ENCODE results near the gene GRID2.
A peak's percentile ranks its signal among the peaks of the same experiment; 100 is the strongest.

GRID2 gene

GRCh38 chr4:93444860-93445259, 1141.1 kb downstream of the GRID2 start:
- no peak for DNase-seq

DNA sequence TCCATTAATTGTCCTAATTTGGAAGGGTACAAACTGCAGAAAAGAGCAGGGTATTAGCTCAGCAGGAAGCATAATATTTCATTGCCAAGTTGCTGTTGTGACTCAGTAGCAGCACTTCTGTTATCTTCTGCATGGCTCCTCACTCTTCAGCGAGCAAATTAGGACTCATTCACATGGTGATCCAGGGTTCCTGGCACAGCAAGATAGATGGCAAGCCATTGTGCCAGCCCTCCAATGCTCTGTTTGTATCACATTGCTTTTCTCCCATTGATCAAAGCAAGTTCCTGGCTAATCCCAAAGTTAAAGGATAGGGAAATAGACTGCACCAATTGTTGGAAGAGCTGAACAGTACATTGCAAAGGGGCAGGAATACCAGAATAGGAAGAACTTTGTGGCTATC, 1142.3 kb downstream of the GRID2 start:
- DNase-seq = no peak

GRCh38 chr4:93448691-93449293, 1145.0 kb downstream of the GRID2 start:
- DNase-seq = no peak

- DNase-seq = no peak
Observed at GRCh38 chr4:93451954-93452353, 1148.2 kb downstream of the GRID2 start.

GRCh38 chr4:93461541-93461940, 1157.8 kb downstream of the GRID2 start:
- DNase-seq = no peak

DNA sequence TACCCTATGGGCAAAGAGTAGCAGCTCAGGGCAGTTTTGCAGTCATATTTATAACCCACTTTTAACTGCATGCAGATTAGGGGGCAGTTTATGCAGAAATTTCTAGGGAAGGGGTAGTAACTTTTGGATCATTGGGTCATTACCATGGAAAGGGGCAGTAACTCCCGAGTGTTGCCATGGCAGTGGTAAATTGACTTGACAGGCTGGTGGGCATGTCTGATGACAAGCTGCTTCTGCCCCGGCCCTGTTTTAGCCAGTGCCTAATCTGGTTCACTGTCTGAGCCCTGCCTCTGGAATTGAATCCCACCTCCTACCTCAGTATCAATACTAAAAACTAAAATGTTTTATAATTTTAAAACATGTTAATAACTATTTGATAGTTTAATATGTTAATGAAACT, 1162.7 kb downstream of the GRID2 start:
- no peak for DNase-seq

- peak in 1 of 2 experiments; percentile 47 for DNase-seq
Observed at GRCh38 chr4:93467484-93468155, 1163.9 kb downstream of the GRID2 start.

DNA sequence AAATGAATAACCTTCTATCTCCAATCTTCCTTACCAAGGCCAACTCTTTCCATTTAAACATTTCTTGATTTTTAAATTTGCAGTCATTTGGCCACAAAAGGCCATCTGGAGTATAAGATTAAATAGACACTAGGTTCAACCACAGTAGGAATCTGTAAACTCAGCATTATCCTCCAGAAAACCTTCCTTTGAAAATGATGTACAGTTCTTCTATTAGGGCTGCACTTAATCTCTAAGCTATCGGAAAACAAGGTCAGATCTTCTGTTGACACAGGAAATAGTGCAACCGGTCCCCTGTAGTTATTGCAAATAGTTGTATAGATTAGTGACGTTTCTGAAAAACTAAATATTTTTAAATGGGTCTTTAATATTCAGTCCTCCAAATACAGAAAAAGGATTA, 1165.8 kb downstream of the GRID2 start:
- no peak for DNase-seq

DNA sequence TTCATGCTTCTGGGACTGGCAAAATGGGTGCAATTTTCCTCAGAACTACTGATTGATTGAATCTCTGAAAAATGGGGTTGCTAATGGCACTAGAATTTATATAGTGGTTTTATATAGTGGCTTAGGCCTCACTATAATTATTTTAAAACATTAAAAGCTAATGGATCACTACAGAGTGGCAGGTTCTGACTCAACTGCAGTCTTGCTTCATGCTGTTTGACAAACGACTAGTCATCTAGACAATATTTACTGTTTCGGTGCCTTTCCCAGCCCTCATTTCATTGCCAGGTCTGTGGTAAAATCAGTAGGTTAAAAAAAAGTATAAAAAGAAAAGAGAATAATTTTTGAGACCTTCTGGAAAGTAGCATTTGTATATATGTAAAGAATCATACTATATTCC, 1172.0 kb downstream of the GRID2 start:
- no peak for DNase-seq

DNA sequence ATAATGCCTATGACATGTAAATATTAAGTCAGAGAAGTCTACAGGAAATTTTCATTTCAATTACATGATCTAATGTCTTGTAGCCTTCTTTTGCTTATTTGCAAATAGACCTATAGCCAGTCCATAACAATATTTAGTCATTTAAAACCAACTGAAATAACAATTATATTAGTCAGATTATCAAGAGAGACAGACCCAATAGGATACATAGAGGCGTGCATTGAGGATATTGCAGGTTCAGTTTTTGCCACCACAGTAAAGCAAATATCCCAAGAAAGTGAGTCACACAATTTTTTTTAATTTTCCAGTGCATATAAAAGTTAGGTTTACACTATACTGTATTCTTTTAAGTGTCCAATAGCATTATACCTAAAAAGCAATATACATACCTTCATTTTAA, 1175.0 kb downstream of the GRID2 start:
- no peak for DNase-seq

DNA sequence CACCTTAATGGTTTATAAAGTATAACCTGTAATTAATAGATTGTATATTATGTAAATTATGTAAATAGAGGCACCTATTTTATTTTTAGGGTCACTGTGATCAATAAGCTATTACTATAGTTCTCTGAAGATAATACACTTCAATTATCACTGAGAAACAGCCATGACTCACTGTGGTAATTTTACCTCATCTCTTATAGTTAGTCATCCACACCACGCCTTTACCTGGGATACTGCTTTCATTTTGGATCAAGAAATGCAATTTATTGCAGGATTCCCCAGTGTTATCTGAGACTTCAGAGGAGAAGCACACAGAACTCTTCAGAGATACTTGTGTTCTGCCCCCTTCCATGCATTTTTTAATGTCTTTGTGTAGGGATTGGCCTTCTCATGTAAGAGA, 1176.7 kb downstream of the GRID2 start:
- no peak for DNase-seq

DNA sequence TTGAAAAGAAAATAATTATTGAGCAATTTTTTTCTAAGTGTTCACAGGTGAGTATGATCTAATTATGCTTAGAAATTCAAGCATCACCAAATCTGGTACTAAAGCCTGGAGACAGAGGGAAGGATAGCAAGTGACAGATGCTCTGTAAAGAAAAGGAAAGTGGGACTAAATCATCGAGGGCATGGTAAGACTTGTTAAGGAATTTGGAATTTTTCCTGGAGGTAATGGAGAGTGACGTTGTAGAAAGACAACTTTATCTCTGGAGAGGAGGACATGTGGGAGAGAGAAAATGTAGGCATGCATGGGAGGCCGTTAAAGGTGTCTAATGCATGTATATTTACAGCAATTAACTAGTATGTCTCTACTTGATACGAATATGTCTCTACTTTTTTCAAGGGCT, 1191.6 kb downstream of the GRID2 start:
- peak in 1 of 2 experiments; percentile 25 for DNase-seq

DNA sequence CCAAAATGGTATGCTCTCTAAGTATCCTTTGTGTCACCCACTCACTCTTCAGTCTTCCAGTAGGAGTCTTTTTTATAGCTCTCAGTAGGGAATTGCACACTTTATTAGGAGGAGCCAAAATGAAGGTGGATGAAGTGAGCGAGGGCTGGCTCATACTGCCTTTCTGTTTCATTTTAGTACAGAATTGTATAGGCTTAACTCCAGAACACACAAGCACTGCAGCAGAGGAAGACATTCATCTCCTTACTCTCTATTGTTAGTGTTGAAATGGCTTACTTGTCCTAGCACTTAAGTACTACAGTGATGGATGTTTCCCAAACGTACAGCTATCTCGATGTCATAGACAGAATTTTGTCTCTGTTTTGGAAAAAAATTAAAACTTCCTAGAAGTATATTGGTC, 1197.5 kb downstream of the GRID2 start:
- DNase-seq = no peak

GRCh38 chr4:93501946-93502345, 1198.2 kb downstream of the GRID2 start:
- no peak for DNase-seq

- no peak for DNase-seq
Observed at GRCh38 chr4:93502991-93503390, 1199.2 kb downstream of the GRID2 start.

DNA sequence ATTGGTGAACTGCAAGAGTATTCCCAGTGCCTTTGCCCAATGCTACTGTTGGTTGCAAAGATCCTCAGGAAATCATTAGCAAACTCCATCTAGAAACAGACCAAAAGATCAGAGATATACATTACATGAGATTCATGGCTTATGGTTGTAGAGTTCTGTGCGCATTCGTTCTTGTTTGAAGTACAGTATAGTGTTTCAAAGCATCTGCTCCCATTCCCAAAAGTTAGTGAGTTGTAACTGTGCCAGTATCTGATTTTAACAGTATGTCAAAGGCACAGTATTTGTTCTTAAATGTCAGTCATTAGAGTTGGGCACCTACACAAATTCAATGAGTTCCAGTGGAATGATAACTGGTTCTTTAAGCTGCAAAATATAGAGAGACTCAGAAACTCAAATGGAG, 1210.1 kb downstream of the GRID2 start:
- peak; percentile 13 to 77 for DNase-seq

DNA sequence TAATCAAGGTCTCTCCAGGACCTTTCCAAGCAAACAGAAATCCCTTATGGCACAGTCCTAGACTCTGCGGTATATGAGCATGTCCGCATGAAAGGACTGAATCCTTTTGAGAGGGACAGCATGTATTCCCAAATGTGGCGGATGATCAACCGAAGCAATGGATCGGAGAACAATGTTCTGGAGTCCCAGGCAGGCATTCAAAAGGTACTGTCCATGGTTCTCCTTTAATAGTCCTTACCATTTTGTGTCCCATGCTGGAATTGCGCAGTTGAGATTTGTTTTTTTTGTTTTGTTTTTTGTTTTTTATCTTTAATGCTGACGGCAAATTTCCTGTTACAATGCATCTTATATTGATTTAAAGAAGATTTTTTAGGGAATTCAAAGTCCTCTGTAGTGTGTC, 1211.4 kb downstream of the GRID2 start:
- DNase-seq = no peak

DNA sequence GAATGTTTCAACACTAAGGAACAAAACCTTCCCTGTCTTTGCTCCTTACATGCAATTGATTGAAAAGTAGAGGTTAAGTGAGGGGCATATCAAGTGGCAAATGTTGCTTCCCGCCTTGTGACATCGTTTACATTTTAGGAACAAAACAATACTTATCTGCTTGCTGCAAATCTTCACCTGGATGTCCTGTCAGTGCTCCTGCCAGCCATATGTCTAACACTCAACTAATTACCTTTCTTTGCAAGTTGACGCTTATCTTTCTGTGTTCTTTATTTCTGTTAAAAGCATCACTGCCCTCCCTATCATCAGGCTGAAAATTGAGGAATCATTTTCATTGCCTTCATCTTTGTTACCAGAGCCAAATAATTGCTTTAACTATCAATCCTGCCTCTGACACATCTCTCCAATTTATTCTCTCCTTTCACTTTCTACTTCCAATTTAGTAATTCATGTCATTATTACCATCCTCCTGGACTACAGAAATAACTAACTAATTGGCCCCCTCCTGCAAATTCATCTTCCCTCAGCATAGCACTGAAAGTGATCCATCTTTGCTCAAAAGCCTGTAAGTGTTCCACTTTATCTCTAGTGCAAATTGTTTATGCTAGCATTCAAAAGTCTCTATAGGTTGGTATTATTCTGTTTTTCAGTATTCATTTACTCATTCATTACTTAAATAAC, 1226.1 kb downstream of the GRID2 start:
- DNase-seq = peak in 1 of 2 experiments; percentile 2

DNA sequence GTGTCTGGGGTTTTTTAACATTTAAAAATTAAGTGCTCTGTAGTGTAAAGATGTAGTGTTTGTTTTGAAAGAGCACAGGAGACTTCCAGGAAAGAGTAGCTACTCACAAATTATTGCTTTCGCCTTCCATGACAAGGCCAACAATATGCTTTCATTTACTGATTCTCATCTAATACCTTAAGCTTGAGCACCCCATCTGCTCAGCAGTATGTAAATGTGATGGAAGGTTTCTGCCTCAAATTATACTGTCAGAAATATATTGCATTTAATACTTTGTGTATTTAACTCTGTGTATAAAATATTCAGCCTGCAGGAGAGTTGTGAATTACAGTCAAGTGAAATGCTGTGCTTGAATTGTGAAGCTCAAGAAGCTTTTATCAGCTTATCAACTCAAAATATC, 1228.5 kb downstream of the GRID2 start:
- peak; percentile 1 to 53 for DNase-seq

GRCh38 chr4:93540562-93540961, 1236.8 kb downstream of the GRID2 start:
- DNase-seq = no peak

GRCh38 chr4:93561842-93562241, 1258.1 kb downstream of the GRID2 start:
- no peak for DNase-seq

GRCh38 chr4:93568758-93569157, 1265.0 kb downstream of the GRID2 start:
- DNase-seq = no peak

GRCh38 chr4:93573285-93573684, 1269.5 kb downstream of the GRID2 start:
- DNase-seq = no peak

DNA sequence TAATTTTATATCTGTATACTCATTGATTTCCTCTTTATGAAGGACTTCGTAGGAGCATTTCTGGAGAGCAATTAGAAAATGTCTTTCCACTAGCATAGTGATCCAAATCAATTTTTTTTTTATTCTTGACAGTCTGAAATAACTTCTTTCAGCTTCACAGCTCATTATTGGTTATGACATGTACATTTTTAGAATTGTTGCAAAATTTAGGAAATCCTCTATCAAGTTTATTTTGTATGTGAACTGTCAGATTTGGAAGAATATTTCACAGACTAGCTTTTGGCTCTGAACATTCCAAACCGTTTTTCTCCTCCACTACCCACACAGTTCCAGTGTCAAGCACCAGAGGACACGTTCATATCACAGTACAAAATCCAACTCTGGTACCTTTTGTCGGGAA, 1275.2 kb downstream of the GRID2 start:
- no peak for DNase-seq
